Activated CD4-positive, alpha-beta T cell treated with anti-CD3 and anti-CD28 coated beads, Interleukin-10, Interleukin-2, amounts not matched to agents 100 ng/mL and 50 ng/mL, durations not matched to agents 16 hours and 8 hours (primary cell): ENCODE results near the gene PIAS1.
"Not testable (repeated sequence)": the region's sequence is repeated elsewhere in the genome, so short reads cannot be mapped to it uniquely, and the experiment has no call there.

Experiments
- DNase-seq: peaks from one replicate; pipeline ENCODE4 v3.0.0-alpha.2; 2020

Gene PIAS1

GRCh38 chr15:68187559-68187958, 133.4 kb downstream of the PIAS1 start:
- DNase-seq: no peak

GRCh38 chr15:68188647-68189046, 134.5 kb downstream of the PIAS1 start:
- DNase-seq: no peak

GRCh38 chr15:68190048-68190447, 135.9 kb downstream of the PIAS1 start:
- DNase-seq: no peak

GRCh38 chr15:68191555-68191954, 137.4 kb downstream of the PIAS1 start:
- DNase-seq: no peak

- no peak for DNase-seq
Measured at GRCh38 chr15:68192117-68192516, 138.0 kb downstream of the PIAS1 start.

GRCh38 chr15:68192804-68193486, 138.8 kb downstream of the PIAS1 start:
- no peak for DNase-seq

GRCh38 chr15:68195336-68196112, 141.4 kb downstream of the PIAS1 start:
- no peak for DNase-seq

GRCh38 chr15:68196445-68197169, 142.5 kb downstream of the PIAS1 start:
- DNase-seq: no peak

GRCh38 chr15:68197170-68197492, 143.0 kb downstream of the PIAS1 start:
- DNase-seq: no peak

GRCh38 chr15:68197661-68198437, 143.7 kb downstream of the PIAS1 start:
- no peak for DNase-seq

GRCh38 chr15:68199340-68199739, 145.2 kb downstream of the PIAS1 start:
- DNase-seq: no peak

GRCh38 chr15:68200016-68200861, 146.1 kb downstream of the PIAS1 start:
- DNase-seq: no peak

GRCh38 chr15:68201153-68201878, 147.2 kb downstream of the PIAS1 start:
- no peak for DNase-seq

GRCh38 chr15:68201879-68202261, 147.8 kb downstream of the PIAS1 start:
- no peak for DNase-seq

GRCh38 chr15:68202994-68203393, 148.9 kb downstream of the PIAS1 start:
- DNase-seq: not testable (repeated sequence)

- no peak for DNase-seq
Measured at GRCh38 chr15:68203486-68203885, 149.4 kb downstream of the PIAS1 start.

- DNase-seq: no peak
Measured at GRCh38 chr15:68203956-68204355, 149.8 kb downstream of the PIAS1 start.

GRCh38 chr15:68204361-68204760, 150.2 kb downstream of the PIAS1 start:
- no peak for DNase-seq

GRCh38 chr15:68204776-68205557, 150.9 kb downstream of the PIAS1 start, which contains the start of gene CALML4:
TSS of gene CALML4 (minus strand) at chr15:68205332. CDS start at chr15:68205247, 85 bp downstream.
- no peak for DNase-seq

GRCh38 chr15:68205558-68205944, 151.4 kb downstream of the PIAS1 start:
- DNase-seq: no peak
